DND-41 (cell line): ENCODE measurements around the gene CNOT3.

Experiments
- ATAC-seq: fragments of 200-7000 bp; cut with Tn5 transposase; 3 replicates; pipeline ENCODE4 v1.9.1; 2021; ENCODE audit warnings: low read depth; ENCODE audit not compliant: insufficient read depth
- DNase-seq: peaks from one replicate; pipeline ENCODE4 v3.0.0-alpha.2; 2020
- H2AFZ ChIP-seq: 2 replicates; pipeline ENCODE4 v1.6.0; 2012; ENCODE audit warnings: low read depth, low read length
- H3K27ac ChIP-seq: 2 replicates; pipeline ENCODE4 v1.5.1; 2012; ENCODE audit warnings: low read length, inconsistent platforms
- H3K27me3 ChIP-seq: fragments of 200-600 bp; sonication (generic); 2 replicates; pipeline ENCODE4 v1.6.0; 2012; ENCODE audit warnings: low read length, mild to moderate bottlenecking, inconsistent platforms; ENCODE audit not compliant: insufficient read depth, poor library complexity
- H3K36me3 ChIP-seq: 2 replicates; pipeline ENCODE4 v1.5.1; 2012; ENCODE audit warnings: low read length, inconsistent platforms; ENCODE audit not compliant: insufficient read depth
- H3K4me1 ChIP-seq: 2 replicates; pipeline ENCODE4 v1.5.1; 2012; ENCODE audit warnings: mild to moderate bottlenecking, low read length; ENCODE audit not compliant: insufficient read depth
- H3K4me2 ChIP-seq: 2 replicates; pipeline ENCODE4 v1.6.0; 2012; ENCODE audit warnings: mild to moderate bottlenecking, moderate library complexity, low read length, inconsistent platforms; ENCODE audit not compliant: insufficient read depth
- H3K4me3 ChIP-seq, 2 experiments: fragments of 200-600 bp in 1 of 2; shearing (Covaris generic) in 1 of 2; 2 replicates each; pipeline ENCODE4 v1.5.1; 2012 to 2016; ENCODE audit warnings: inconsistent platforms in 2 of 2, low read length in 2 of 2, mild to moderate bottlenecking in 2 of 2, low read depth in 1 of 2, moderate library complexity in 1 of 2
- H3K79me2 ChIP-seq: 2 replicates; pipeline ENCODE4 v1.6.0; 2012; ENCODE audit warnings: low read length, inconsistent platforms; ENCODE audit not compliant: insufficient read depth
- H3K9ac ChIP-seq: 2 replicates; pipeline ENCODE4 v1.6.0; 2012; ENCODE audit warnings: low read depth, mild to moderate bottlenecking, inconsistent platforms, low read length, moderate library complexity
- H3K9me3 ChIP-seq: 2 replicates; pipeline ENCODE4 v1.5.1; 2012; ENCODE audit warnings: low read length, moderate library complexity, mild to moderate bottlenecking, inconsistent platforms; ENCODE audit not compliant: insufficient read depth, severe bottlenecking
- H4K20me1 ChIP-seq: 2 replicates; pipeline ENCODE4 v1.6.0; 2012; ENCODE audit warnings: low read length; ENCODE audit not compliant: insufficient read depth
- EZH2 ChIP-seq: IDR thresholded peaks from 3 replicates; pipeline ENCODE4 v1.6.1; 2012; ENCODE audit warnings: borderline replicate concordance, low read depth, mild to moderate bottlenecking, moderate library complexity, low read length, inconsistent platforms; ENCODE audit not compliant: severe bottlenecking
- TF ChIP-seq, protein P1 (sequence below): IDR thresholded peaks from 2 replicates; pipeline ENCODE4 v1.5.1; 2012; ENCODE audit warnings: borderline replicate concordance, low read length, moderate library complexity, mild to moderate bottlenecking; ENCODE audit not compliant: poor library complexity, severe bottlenecking; ENCODE audit errors: extremely low read depth

CNOT3 gene

GRCh38 chr19:54186351-54186750 lies 48.8 kb downstream of the CNOT3 start:
- ATAC-seq = no peak

GRCh38 chr19:54186934-54187381 lies 49.4 kb downstream of the CNOT3 start:
- DNase-seq (no peak), ATAC-seq (no peak)
- TF ChIP-seq EZH2 = no peak
- TF ChIP-seq, protein P1, sequence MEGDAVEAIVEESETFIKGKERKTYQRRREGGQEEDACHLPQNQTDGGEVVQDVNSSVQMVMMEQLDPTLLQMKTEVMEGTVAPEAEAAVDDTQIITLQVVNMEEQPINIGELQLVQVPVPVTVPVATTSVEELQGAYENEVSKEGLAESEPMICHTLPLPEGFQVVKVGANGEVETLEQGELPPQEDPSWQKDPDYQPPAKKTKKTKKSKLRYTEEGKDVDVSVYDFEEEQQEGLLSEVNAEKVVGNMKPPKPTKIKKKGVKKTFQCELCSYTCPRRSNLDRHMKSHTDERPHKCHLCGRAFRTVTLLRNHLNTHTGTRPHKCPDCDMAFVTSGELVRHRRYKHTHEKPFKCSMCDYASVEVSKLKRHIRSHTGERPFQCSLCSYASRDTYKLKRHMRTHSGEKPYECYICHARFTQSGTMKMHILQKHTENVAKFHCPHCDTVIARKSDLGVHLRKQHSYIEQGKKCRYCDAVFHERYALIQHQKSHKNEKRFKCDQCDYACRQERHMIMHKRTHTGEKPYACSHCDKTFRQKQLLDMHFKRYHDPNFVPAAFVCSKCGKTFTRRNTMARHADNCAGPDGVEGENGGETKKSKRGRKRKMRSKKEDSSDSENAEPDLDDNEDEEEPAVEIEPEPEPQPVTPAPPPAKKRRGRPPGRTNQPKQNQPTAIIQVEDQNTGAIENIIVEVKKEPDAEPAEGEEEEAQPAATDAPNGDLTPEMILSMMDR = no peak
- Histone ChIP-seq H3K4me1 (peaks cover 24% of the 10 kb centered on the region), H3K9me3 (no peaks in the 10 kb centered on the region), H3K79me2 (peaks cover 27% of the 10 kb centered on the region), H4K20me1 (peaks cover 9% of the 10 kb centered on the region), H3K36me3 (peaks cover 18% of the 10 kb centered on the region), H3K9ac (no peak overlapping the region; the same call in 1 of the 2 replicates), H3K27ac (no peak overlapping the region), H3K4me2 (no peak overlapping the region), H3K4me3 (no peak overlapping the region), H2AFZ (no peak overlapping the region), H3K27me3 (no peaks in the 10 kb centered on the region)

More at GRCh38 chr19:54186351-54186750, 48.8 kb downstream of the CNOT3 start:
- Histone ChIP-seq H3K9ac (no peak overlapping the region), H2AFZ (no peak overlapping the region), H3K4me3 (no peak overlapping the region), H3K79me2 (peaks cover 21% of the 10 kb centered on the region), H3K4me1 (peaks cover 18% of the 10 kb centered on the region), H3K27me3 (no peaks in the 10 kb centered on the region), H4K20me1 (peaks cover 3% of the 10 kb centered on the region), H3K4me2 (no peak overlapping the region), H3K36me3 (peaks cover 18% of the 10 kb centered on the region), H3K9me3 (no peaks in the 10 kb centered on the region), H3K27ac (no peak overlapping the region)
- TF ChIP-seq EZH2 = no peak
- TF ChIP-seq, protein P1 = no peak
- DNase-seq = no peak

DNA sequence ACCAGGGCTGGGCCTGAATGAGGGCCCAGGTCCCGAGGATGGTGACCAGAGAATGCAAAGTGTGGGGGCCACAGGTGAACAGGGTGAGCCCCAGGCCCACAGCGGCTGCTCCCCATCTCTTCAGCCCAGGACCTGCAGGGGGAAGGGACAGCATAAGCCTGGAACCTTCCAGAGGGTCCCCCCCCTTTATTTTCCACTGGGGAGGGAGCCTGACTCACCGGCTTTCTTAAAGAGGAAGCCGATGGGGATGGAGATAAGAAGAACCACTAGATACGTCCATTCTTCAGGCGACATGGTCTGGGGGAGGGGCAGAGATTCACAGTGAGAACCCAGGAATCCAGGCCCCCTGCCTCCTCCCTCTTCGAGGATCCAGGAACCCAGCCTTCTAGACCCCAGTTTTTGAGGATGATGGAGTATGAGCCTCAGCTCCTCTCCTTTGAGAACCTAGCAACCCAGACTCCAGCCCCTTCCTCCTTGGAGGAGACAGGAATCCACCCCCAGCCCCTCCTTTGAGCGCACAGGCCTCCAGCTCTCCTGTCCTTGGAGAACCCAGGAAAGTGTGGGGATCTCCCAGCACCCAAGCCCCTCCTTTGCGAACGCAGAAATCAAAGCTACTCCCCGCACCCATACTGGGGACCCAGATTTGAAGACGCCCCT lies 50.8 kb downstream of the CNOT3 start:
- Histone ChIP-seq H2AFZ (no peak overlapping the region), H3K27ac (peak overlapping the region; percentile 77), H3K4me3 (peak overlapping the region; percentile 60 to 73; a peak in 3 of 4 replicates), H3K4me1 (peaks cover 37% of the 10 kb centered on the region), H3K79me2 (peaks cover 37% of the 10 kb centered on the region), H3K27me3 (no peaks in the 10 kb centered on the region), H3K4me2 (peak overlapping the region; percentile 67), H3K36me3 (peaks cover 21% of the 10 kb centered on the region), H3K9ac (peak overlapping the region; percentile 84), H4K20me1 (peaks cover 16% of the 10 kb centered on the region), H3K9me3 (no peaks in the 10 kb centered on the region)
- ATAC-seq (no peak), DNase-seq (peak; percentile 58)
- TF ChIP-seq EZH2 = no peak
- TF ChIP-seq, protein P1 = no peak
